Activated CD4-positive, alpha-beta T cell treated with anti-CD3 and anti-CD28 coated beads, Interleukin-2, amount 10 ng/mL, durations not matched to agents 7 days and 5 days (primary cell): Measurements from ENCODE around the gene PPP4R3B. TPM values are rescaled to one million over a fixed set of nuclear protein-coding genes. Genes with fewer than 3 reads are reported as not detected.
A peak's percentile ranks its signal among the peaks of the same experiment; 100 is the strongest.
"Not testable (repeated sequence)": the region's sequence is repeated elsewhere in the genome, so short reads cannot be mapped to it uniquely, and the experiment has no call there.

Source experiments
- CTCF ChIA-PET: fragments of 350-600 bp; sonication (Branson Sonifier 250); formaldehyde crosslinking; loops from one replicate; lab custom pipeline; 2021; ENCODE audit warnings: antibody characterized with exemption; lab: Charles Lee
- POLR2A ChIA-PET: fragments of 350-600 bp; sonication (Branson Sonifier 250); formaldehyde crosslinking; loops from one replicate; lab custom pipeline; 2021; ENCODE audit warnings: antibody characterized with exemption; lab: Charles Lee
- DNase-seq: peaks from one replicate; pipeline ENCODE4 v3.0.0-alpha.2; 2020
- H3K27ac Mint-ChIP-seq: one replicate; pipeline ENCODE4 v1.8.0; 2021; ENCODE audit warnings: mild to moderate bottlenecking, moderate library complexity, mixed read lengths
- H3K27me3 Mint-ChIP-seq: one replicate; pipeline ENCODE4 v1.8.0; 2021; ENCODE audit warnings: mixed read lengths
- H3K36me3 Mint-ChIP-seq: one replicate; pipeline ENCODE4 v1.8.0; 2021; ENCODE audit warnings: low read depth, mixed read lengths
- H3K4me1 Mint-ChIP-seq: one replicate; pipeline ENCODE4 v1.8.0; 2021; ENCODE audit warnings: mixed read lengths
- H3K4me3 Mint-ChIP-seq: one replicate; pipeline ENCODE4 v1.8.0; 2021; ENCODE audit warnings: mild to moderate bottlenecking, moderate library complexity, mixed read lengths
- H3K9me3 Mint-ChIP-seq: one replicate; pipeline ENCODE4 v1.8.0; 2021; ENCODE audit warnings: mixed read lengths
- total RNA-seq, 2 experiments: library from RNA; stranded (reverse); gene quantifications; one replicate each; pipeline ENCODE4 v1.2.3, GENCODE V29; 2021

Gene PPP4R3B
- total RNA-seq, 2 experiments from 2014 or later, result 76.1 to 80.9 TPM

DNA sequence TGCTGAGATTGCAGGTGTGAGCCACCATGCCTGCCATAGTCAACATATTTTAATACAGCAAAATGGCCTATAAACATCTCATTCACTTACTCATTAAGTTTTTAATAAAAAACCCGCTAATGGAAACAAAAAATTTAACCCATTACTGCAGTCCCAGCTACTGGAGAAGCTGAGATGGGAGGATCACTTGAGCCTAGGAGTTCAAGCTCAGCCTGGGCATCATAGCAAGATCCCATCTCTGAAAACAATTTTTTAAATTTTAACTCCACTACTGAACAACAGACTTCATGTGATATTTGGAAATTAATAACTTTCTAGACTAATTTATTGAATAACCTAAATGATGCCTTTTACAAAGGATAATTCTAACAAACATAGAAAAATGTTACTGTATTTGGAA lies 5.4 kb downstream of the PPP4R3B start:
- ChIA-PET CTCF (no interaction called here), POLR2A (interaction anchor here (0.6 kb wide), 1 partner anchor 9 kb away, joined by 9 read pairs; no protein-coding TSS in a partner anchor)
- peaks cover 44% of the 10 kb centered on the region for H3K36me3 Mint-ChIP-seq
- H3K27ac Mint-ChIP-seq, result no peak overlapping the region
- DNase-seq, result no peak
- no peaks in the 10 kb centered on the region for H3K27me3 Mint-ChIP-seq
- peaks cover 43% of the 10 kb centered on the region for H3K4me1 Mint-ChIP-seq
- no peaks in the 10 kb centered on the region for H3K9me3 Mint-ChIP-seq
- no peak overlapping the region for H3K4me3 Mint-ChIP-seq

DNA sequence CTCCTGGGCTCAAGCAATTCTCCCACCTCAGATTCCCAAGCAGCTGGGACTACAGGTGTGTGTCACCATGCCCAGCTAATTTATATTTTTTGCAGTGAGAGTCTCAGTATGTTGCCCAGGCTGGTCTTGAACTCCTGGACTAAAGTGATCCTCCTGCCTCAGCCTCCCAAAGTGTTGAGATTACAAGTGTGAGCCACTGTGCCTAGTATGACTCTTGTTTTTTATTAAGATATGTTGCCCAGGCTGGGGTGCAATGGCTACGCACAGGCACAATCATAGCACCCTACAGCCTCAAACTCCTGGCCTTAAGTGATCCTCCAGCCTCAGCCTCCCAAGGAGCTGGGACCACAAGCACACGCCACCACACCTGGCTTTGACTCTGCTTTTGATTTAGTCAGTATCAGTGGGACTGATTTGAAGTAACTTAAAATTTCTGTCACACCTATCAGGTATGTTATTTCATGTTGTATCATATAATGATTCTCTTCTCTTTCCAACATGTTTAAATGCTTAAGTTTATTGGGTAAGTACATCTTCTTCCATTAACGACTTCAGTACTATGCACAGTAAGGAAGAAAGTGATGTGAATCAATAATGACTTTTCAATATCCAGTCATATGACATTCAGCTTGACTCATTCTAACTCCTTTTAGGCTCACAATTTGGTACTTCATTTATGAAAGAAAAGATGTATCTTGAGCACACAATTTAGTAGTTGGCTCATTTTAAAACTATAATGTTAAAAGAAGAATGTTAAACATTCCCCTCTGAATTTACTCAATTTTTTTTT lies 6.3 kb downstream of the PPP4R3B start:
- Mint-ChIP-seq H3K27ac (peak overlapping the region; percentile 10), H3K9me3 (no peaks in the 10 kb centered on the region), H3K27me3 (no peaks in the 10 kb centered on the region), H3K4me1 (peaks cover 46% of the 10 kb centered on the region), H3K4me3 (no peak overlapping the region), H3K36me3 (peaks cover 47% of the 10 kb centered on the region)
- ChIA-PET POLR2A (interaction anchor here (0.6 to 0.7 kb wide), 3 partner anchors 9 to 61 kb away, joined by 3 to 9 read pairs (median 7); no protein-coding TSS in a partner anchor), CTCF (interaction anchor here (0.7 kb wide), 1 partner anchor 1045 kb away, joined by 3 read pairs; no protein-coding TSS in a partner anchor)
- no peak for DNase-seq

DNA sequence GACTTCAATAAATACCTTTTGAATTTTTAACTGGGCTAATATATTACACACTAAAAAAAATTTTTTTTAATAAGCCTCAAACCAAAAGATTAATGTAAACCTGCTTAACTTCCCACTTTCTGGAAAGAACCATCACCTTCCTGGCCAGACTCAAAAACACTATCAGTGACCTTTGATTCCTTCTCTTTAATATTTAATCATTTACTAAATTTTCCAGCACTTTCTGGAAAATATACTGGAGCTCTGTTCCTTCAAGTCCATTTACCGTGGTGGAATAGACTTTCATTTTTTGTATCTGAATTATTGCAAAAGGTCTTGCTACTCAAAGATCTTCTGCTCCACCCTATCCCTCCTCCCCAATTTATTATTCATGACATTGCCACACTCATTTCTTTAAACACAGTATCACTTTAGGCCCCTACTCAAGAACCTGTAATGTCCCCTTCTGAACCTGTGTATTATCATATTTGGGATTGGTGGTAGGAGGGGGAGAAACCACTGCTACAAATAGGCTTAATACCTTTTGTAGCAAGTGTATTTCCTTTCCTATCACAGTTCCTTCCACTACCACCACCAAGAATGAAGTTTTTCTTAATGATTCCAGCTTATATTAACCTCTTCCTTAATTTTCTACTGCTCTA lies 7.4 kb downstream of the PPP4R3B start:
- no peaks in the 10 kb centered on the region for H3K9me3 Mint-ChIP-seq
- CTCF ChIA-PET, result interaction anchor here (0.6 kb wide), 1 partner anchor 1709 kb away, joined by 3 read pairs; no protein-coding TSS in a partner anchor
- POLR2A ChIA-PET, result no interaction called here
- peaks cover 40% of the 10 kb centered on the region for H3K4me1 Mint-ChIP-seq
- H3K27me3 Mint-ChIP-seq, result no peaks in the 10 kb centered on the region
- H3K4me3 Mint-ChIP-seq, result no peak overlapping the region
- no peak for DNase-seq
- H3K36me3 Mint-ChIP-seq, result peaks cover 43% of the 10 kb centered on the region
- H3K27ac Mint-ChIP-seq, result no peak overlapping the region

DNA sequence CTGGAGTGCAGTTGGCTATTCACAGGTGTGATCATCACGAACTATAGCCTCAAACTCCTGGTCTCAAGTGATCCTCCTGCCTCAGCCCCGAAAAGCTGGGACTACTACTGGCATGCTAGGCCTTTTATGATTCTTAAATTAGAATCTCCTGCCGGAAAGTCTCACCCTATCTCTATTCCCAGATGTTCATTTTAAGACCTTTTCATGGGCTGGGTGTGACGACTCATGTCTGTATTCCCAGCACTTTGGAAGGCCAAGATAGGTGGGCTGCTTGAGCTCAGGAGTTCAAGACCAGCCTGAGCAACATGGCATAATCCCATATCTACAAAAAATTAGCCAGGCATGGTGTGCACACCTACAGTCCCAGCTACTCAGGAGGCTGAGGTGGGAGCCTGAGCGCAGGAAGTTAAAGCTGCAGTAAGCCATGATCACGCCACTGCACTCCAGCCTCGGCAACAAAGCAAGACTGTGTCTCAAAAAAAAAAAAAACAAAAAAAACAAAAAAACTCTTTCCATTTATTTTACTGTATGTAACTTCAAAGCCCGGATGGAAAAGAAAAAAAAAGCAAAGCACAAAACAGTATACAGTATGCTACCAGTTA lies 8.1 kb downstream of the PPP4R3B start:
- H3K36me3 Mint-ChIP-seq, result peaks cover 41% of the 10 kb centered on the region
- H3K27ac Mint-ChIP-seq, result no peak overlapping the region
- no peak overlapping the region for H3K4me3 Mint-ChIP-seq
- no peaks in the 10 kb centered on the region for H3K9me3 Mint-ChIP-seq
- POLR2A ChIA-PET, result no interaction called here
- DNase-seq, result no peak
- H3K4me1 Mint-ChIP-seq, result peaks cover 41% of the 10 kb centered on the region
- CTCF ChIA-PET, result interaction anchor here (1.2 kb wide), 1 partner anchor 48 kb away, joined by 3 read pairs; no protein-coding TSS in a partner anchor
- H3K27me3 Mint-ChIP-seq, result no peaks in the 10 kb centered on the region

DNA sequence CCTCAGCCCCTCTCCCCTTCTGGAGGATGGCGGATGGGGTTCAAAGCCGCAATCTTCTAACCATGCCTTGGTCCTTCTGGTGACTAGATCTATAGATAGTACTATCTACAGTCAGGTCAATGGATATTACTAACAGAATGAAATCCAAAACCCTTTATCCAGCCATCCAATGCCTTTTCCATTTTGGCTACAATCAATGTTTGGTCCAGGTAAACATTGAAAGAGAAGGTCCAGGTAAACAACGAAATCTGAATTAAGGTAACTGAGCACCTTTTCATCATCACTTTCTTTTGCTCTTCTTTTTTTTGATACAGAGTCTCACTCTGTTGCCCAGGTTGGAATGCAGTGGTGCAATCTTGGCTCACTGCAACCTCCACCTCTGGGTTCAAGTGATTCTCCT lies 9.7 kb downstream of the PPP4R3B start:
- no peaks in the 10 kb centered on the region for H3K9me3 Mint-ChIP-seq
- DNase-seq, result no peak
- CTCF ChIA-PET, result interaction anchor here (0.6 kb wide), 1 partner anchor 101 kb away, joined by 3 read pairs; no protein-coding TSS in a partner anchor
- H3K27ac Mint-ChIP-seq, result no peak overlapping the region
- no peaks in the 10 kb centered on the region for H3K27me3 Mint-ChIP-seq
- POLR2A ChIA-PET, result no interaction called here
- H3K36me3 Mint-ChIP-seq, result peaks cover 34% of the 10 kb centered on the region
- H3K4me3 Mint-ChIP-seq, result no peak overlapping the region
- H3K4me1 Mint-ChIP-seq, result peaks cover 38% of the 10 kb centered on the region

DNA sequence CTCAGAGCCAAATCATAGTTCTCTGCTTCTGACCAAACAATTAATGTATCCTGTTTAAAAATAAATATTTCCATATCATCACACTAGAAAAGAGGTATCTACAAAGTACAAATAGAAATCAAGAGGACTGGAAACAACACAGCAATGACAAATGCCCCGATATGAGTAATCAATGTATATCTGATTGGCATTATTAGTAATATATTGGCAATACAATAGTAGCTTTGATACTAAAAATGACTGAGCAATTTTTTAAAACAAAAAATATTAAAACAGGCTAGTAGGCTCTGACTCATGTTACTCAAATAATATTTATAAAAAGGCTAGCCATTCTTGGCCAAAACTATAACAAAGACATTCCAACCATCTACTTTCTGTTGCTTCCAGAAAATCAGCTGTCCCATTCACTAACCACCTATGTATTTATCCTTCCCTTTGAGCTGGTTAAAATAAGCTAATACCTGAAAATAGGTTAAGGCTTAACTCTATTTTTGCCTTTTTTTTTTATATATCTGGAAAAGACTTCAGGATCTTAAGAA lies 13.3 kb downstream of the PPP4R3B start:
- Mint-ChIP-seq H3K36me3 (peaks cover 38% of the 10 kb centered on the region), H3K9me3 (no peaks in the 10 kb centered on the region), H3K4me1 (peaks cover 32% of the 10 kb centered on the region), H3K27me3 (no peaks in the 10 kb centered on the region), H3K27ac (no peak overlapping the region), H3K4me3 (no peak overlapping the region)
- no peak for DNase-seq
- ChIA-PET CTCF (interaction anchor here (0.6 to 0.8 kb wide), 2 partner anchors 11 to 83 kb away, joined by 3 read pairs; no protein-coding TSS in a partner anchor), POLR2A (no interaction called here)

DNA sequence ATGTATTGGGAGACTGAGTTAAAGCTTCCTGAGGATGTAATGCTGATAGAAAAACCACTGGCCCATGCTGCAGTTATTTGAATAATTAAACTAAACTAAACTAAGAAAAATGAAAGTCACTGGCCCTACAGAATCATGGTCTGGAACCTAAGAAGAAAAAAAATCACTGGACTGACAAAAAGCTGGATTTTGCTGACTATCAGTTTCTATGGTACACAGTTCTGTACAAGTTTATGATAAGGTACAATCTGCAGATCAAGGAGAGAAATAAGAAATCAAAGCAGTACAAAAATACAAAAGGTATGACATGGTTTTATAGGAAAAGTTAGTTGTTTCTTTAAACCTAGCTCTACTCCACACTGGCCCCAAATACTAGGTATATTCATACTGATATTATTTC lies 15.6 kb downstream of the PPP4R3B start:
- DNase-seq, result no peak
- H3K27ac Mint-ChIP-seq, result no peak overlapping the region
- no peaks in the 10 kb centered on the region for H3K27me3 Mint-ChIP-seq
- no peaks in the 10 kb centered on the region for H3K9me3 Mint-ChIP-seq
- peaks cover 39% of the 10 kb centered on the region for H3K36me3 Mint-ChIP-seq
- POLR2A ChIA-PET, result no interaction called here
- peaks cover 24% of the 10 kb centered on the region for H3K4me1 Mint-ChIP-seq
- CTCF ChIA-PET, result interaction anchor here (0.5 to 0.7 kb wide), 3 partner anchors 46 to 1948 kb away, joined by 3 to 4 read pairs (median 3); no protein-coding TSS in a partner anchor
- no peak overlapping the region for H3K4me3 Mint-ChIP-seq

DNA sequence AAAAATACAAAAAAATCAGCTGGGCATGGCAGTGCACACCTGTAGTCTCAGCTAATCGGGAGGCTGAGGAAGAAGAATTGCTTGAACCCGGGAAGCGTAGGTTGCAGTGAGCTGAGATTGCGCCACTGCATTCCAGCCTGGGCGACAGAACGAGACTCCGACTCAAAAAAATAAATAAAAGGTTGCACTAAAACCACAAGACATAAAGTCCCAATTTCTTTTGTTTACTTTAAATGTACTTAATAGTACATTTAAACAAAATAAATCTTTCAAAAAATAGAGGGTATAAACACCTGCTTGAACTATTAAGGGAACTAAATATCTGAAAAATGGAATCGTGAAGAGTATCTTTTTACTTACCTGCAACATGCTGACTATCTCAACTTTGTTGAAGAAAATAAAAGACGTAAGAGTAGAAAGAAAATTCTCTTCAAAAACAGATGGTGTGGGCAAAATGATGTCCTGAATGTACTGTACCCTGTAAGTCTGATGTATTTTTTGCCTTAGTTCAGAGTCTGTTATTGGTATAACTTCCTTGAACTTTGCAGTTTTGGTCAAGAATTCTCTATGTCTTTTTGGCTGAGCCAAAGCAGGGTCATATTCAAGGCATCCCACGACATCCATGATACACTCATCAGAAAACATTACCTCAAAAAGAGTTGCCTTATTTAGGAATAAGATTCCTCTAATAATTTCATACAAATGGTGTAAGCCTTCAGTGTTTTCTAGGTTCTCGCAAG lies 19.2 kb downstream of the PPP4R3B start:
- POLR2A ChIA-PET, result no interaction called here
- CTCF ChIA-PET, result no interaction called here
- H3K27me3 Mint-ChIP-seq, result no peaks in the 10 kb centered on the region
- DNase-seq, result no peak
- no peaks in the 10 kb centered on the region for H3K9me3 Mint-ChIP-seq
- H3K36me3 Mint-ChIP-seq, result peaks cover 52% of the 10 kb centered on the region
- peaks cover 19% of the 10 kb centered on the region for H3K4me1 Mint-ChIP-seq
- no peak overlapping the region for H3K4me3 Mint-ChIP-seq
- no peak overlapping the region for H3K27ac Mint-ChIP-seq

DNA sequence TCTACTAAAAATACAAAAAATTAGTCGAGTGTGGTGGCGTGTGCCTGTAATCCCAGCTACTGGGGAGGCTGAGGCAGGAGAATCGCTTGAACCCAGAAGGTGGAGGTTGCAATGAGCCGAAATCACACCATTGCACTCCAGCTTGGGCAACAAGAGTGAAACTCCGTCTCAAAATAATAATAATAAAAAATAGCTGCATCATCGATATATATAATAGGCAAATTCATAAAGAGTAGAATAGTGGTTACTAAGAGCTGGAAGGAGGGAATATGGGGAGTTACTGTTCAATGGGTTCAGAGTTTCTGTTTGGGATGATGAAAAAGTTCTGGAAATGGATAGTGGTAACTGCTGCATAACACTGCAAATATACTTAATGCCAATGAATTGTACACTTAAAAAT lies 20.6 kb downstream of the PPP4R3B start:
- H3K27ac Mint-ChIP-seq, H3K27me3 Mint-ChIP-seq, H3K9me3 Mint-ChIP-seq, H3K4me3 Mint-ChIP-seq, POLR2A ChIA-PET, DNase-seq: not testable (repeated sequence)
- CTCF ChIA-PET, result interaction anchor here (1.1 kb wide), 1 partner anchor 55 kb away, joined by 3 read pairs; no protein-coding TSS in a partner anchor
- Mint-ChIP-seq H3K4me1 (peaks cover 24% of the 10 kb centered on the region), H3K36me3 (peaks cover 43% of the 10 kb centered on the region)

DNA sequence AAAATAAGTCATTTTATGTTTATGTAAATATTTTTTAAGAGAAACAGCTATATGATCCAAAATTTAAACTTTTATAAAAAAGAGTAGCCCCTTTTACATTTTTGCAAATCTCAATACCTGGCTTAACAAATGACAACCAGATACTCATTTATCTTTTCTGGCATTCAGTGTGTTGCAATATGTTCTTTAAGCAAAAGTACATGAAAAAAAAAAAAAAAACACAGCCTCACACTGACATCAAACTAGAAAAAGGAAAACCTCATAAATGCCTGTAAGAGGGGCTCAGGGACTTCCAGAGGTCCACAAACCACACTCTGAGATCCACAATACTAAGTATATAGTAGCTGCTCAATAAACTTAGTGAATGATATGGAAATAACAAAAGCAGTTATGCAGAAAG lies 21.9 kb downstream of the PPP4R3B start:
- Mint-ChIP-seq H3K4me3 (no peak overlapping the region), H3K36me3 (peaks cover 46% of the 10 kb centered on the region), H3K27me3 (no peaks in the 10 kb centered on the region), H3K4me1 (peaks cover 33% of the 10 kb centered on the region), H3K9me3 (no peaks in the 10 kb centered on the region), H3K27ac (no peak overlapping the region)
- CTCF ChIA-PET, result no interaction called here
- no peak for DNase-seq
- POLR2A ChIA-PET, result interaction anchor here (0.6 kb wide), 1 partner anchor 15 kb away, joined by 3 read pairs; no protein-coding TSS in a partner anchor

DNA sequence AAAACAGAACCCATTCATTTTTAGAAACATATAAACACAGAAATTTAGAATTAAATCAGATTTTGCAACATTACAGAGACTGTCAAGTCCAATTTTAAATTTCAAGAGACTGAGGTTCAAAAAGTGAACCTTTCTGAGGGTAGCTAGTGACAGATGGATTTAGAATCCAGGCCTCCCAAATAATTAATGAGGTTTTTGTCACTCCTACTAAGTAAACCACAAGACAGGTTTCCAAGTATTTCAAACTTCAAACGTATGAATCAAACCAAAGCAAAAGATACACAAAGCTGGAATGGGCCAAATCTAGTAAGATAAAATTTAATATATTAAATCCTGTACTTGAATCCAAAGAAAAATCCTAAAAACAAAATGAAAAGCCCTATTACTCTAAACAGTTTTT lies 25.3 kb downstream of the PPP4R3B start:
- ChIA-PET POLR2A (no interaction called here), CTCF (no interaction called here)
- Mint-ChIP-seq H3K4me3 (no peak overlapping the region), H3K9me3 (no peaks in the 10 kb centered on the region), H3K27ac (no peak overlapping the region), H3K27me3 (no peaks in the 10 kb centered on the region), H3K4me1 (peaks cover 23% of the 10 kb centered on the region), H3K36me3 (peaks cover 38% of the 10 kb centered on the region)
- no peak for DNase-seq
